GM18861 (cell line): ENCODE measurements around the gene NUDT2.
"Not testable (repeated sequence)": the region's sequence is repeated elsewhere in the genome, so short reads cannot be mapped to it uniquely, and the experiment has no call there.

Source experiments
- ATAC-seq: cut with Tn5 transposase; IDR thresholded peaks from one replicate; pipeline ENCODE4 v1.9.1; 2021; ENCODE audit not compliant: unreplicated experiment

Gene NUDT2

DNA sequence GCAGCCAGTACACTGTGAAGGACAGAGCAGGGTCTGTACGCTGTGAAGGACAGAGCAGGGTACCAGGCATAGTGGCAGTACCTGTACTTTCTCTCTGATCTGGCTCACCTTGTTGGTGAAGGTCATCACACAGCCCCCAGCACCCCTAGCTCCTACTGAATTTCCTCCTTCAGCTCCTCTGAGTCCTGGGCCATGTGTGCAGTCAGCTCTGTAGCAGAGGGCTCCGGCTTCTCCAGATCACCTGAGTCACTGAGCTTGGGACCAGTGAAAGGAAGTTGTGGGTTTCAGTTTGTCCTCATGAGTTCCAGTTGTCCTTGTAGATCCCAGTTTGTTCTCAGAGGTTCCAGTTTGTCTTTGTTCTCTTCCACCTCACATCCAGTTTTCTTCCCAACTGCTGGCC lies 5.5 kb downstream of the NUDT2 start:
- no peak for ATAC-seq

DNA sequence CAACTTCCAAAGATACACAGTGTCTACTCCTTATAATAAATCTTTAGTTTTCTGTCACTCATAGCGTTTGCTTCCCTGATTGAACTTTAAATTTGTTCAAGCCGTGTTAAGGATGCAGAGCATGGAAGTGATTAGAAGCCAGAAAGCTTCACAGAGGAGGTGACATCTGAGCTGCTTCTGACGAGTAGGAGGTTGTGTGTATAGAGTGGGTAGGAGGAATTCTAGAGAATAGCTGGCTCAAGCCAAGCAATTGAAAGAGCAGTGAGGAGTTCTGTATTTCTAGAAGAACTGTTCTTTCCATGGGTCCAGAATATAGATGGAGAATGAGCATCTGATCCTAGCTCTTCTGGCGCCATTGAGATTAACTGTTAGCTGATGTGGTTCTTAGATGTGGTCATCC lies 6.0 kb downstream of the NUDT2 start:
- ATAC-seq, result no peak

DNA sequence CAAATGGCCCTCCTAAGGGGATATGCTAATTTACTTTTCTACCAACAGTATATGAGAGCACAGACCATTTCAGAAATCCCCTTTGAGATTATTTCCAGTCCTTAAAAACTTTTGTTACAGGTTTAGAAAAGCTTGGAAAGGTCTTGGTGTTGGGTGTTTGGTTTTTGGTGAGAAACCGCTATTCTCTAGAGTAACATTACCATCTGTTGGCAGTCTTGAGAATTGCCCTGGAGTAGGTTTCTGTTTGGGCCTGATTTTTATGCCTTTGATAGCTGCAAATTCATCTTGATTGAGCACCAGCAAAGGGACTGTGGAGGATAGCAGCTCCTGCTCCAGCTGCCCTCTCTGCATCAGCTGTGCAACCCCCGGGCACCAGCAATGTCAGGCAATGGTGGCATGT lies 8.0 kb downstream of the NUDT2 start:
- no peak for ATAC-seq

DNA sequence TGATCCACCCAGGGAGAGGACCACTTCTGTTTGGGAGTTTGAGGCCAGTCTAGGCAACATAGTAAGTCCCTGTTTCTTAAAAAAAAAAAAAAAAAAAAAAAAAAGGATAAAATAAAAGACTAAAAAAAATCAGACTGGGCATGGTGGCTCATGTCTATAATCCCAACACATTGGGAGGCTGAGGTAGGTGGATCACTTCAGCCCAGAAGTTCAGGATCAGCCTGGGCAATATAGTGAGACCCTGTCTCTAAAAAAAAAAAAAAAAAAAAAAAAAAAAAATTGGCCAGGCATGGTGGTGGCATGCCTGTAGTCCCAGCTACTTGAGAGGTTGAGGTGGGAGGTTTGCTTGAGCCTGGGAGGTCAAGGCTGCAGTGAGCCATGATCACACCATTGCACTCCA lies 8.7 kb downstream of the NUDT2 start:
- ATAC-seq, result not testable (repeated sequence)

DNA sequence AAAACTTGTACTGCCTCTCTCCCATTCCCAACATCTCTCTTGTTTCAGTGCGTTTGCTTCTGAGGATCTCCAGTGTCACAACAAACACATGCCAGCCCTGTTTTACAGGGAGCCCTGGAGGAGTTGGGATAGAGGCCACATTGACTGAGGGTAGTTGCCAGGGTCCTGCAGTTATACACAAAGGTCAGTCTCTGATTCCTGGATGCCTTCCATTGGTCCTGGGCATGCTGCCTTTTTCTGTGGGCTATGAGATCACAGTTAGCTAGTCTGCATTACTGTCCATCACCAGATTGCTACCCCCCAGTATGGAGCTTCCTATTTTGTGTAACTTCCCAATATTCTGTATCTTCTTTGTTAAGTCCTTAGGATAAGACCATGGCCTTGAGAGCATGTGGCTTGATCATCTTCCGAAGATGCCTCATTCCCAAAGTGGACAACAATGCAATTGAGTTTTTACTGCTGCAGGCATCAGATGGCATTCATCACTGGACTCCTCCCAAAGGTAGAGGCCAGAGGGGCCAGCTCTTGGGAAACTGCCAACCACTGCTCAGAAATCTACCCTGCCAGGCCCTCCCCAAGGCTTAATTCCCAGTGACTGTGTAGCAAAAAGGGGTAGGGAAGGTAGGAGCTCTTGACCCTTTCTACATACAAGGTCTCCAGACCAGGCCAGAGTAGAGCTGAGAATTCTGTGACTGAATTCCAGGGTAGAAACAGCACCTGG lies 9.5 kb downstream of the NUDT2 start:
- no peak for ATAC-seq

DNA sequence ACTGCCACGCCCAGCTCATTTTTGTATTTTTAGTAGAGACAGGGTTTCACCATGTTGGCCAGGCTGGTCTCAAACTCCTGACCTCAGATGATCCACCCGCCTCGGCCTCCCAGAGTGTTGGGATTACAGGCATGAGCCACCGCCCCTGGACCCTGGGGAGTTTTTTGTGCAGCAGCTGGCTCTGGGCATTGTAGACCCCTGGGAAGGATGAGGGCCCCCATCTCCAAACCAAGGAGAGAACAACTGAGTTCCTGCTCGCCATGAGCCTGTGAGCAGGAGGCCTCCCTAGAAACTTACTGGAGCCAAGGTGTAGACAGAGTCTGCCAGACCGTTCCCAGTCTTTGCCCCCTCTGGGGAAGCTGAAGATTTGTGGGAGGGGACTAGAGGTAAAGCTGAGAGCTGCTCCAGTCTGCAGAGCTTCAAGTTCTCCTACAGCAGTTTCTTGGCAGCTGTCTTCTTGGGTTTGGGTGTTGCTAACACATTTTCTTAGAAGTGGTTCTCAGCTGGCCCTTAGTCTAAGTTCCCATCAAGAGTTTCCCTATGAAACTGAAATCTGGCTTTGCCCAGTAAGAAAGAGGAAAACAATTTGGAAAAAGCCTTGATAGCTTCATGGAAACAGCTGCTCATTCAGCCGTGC lies 12.4 kb downstream of the NUDT2 start:
- ATAC-seq, result no peak

DNA sequence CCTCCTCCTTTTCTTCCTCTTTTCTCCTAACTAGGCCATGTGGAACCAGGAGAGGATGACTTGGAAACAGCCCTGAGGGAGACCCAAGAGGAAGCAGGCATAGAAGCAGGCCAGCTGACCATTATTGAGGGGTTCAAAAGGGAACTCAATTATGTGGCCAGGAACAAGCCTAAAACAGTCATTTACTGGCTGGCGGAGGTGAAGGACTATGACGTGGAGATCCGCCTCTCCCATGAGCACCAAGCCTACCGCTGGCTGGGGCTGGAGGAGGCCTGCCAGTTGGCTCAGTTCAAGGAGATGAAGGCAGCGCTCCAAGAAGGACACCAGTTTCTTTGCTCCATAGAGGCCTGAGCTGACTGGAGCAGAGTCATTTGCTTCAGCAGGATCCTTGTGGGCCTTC lies 13.7 kb downstream of the NUDT2 start:
- no peak for ATAC-seq

DNA sequence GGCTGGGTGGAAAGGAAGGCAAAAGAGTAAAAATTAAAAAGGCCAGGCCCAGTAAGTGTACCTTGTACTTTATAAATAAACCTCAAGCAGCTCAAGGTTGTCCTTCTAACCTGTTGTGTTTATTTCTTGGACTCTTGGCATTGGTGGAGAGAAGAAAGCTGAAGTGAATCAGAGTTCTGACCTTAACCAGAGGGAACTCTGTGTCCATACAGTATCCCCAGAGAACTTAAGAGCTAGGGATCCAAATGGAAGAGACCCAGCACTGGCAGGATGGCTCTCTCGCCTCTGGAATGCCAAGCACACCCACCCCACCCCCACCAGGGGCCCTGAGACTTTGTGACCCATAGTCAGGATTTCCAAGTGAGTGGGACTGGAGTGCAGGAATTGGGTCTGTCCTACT lies 14.2 kb downstream of the NUDT2 start:
- ATAC-seq, result no peak

DNA sequence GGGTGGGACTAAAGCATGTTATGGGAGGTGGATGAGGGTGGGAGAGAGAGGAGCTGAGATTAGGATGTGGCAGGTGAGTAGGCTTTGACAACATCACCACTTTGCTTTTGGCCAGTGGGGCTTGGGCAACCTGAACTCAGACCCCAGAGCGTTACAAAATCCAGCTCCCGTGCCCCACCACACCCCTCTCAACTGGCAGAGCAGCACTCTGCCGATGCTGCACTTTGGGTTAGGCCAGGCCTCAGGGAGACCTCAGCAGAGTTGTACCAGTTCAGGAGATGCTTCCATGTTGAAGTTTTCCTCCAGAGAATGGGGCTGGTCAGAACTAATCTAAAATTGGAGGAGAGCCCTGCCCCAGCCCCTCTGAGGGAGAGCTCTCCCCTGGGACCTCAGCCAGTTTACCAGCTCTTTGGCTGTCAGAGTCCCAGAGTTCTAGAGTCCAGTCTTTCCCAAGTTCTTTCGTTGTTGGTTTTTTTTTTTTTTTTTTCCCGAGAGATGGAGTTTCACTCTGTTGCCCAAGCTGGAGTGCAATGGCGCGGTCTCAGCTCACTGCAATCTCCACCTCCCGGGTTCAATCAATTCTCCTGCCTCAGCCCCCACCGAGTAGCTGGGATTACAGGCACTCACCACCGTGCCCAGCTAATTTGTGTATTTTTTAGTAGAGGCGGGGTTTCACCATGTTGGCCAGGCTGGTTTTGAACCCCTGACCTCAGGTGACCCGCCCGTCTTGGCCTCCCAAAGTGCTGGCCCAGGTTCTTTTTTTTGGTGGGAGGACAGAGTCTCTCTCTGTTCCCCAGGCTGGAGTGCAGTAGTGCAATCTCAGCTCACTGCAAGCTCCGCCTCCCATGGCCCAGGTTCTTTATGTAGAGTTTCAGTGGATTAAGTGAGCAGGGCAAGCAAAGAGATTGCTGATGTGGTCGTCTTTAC lies 17.8 kb downstream of the NUDT2 start:
- no peak for ATAC-seq

DNA sequence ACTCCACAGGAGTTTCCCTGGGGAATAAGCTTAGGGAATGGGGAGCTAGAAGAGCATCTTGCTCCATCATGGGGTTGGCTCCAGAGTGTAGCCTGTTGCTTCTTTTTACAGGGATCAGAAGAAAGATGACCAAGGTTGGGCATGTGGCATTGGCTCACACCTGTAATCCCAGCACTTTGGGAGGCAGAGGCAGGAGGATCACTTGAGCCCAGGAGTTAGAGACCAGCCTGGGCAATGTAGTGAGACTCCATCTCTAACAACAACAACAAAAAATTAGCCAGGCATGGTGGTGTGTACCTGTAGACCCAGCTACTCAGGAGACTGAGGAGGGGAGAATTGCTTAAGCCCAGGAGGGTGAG lies 18.4 kb downstream of the NUDT2 start:
- ATAC-seq, result no peak

DNA sequence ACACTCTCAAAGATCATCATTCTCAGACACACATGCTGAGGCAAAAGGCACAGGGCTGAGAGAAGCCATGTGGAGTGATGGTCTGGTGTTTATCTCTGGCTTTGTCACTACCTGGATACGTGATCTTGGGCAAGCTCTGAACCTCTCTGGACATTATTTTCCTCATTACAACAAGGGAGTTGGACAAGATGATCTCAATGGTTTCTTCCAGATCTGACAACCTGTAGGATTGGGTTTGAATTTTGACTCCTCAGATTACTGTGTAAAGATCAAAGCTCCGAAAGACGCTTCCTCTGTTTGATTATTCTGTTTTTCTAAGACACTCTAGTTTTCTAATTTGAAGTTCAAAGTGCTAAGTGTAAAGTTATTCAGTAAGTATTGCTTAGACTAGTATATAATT lies 20.0 kb downstream of the NUDT2 start:
- ATAC-seq, result no peak

DNA sequence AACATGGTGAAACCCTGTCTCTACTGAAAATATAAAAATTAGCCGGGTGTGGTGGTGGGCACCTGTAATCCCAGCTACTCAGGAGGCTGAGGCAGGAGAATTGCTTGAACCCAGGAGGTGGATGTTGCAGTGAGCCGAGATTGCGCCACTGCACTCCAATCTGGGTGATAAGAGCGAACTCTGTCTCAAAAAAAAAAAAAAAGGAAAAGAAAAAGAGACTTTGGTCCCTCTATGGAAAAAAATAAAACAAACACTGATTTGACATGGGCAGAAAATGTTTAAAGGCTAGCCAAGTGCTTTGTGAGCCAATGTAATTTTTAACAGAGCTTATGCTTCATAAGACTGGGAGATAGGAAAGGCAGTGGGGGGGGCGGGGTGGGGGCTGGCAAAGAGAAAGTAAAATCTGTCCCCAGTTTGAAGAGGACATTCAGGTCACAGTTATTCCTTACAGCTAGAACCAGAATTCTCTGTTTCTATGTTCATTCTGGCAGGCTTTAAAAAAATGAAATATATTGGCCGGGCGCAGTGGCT lies 22.8 kb downstream of the NUDT2 start:
- not testable (repeated sequence) for ATAC-seq

DNA sequence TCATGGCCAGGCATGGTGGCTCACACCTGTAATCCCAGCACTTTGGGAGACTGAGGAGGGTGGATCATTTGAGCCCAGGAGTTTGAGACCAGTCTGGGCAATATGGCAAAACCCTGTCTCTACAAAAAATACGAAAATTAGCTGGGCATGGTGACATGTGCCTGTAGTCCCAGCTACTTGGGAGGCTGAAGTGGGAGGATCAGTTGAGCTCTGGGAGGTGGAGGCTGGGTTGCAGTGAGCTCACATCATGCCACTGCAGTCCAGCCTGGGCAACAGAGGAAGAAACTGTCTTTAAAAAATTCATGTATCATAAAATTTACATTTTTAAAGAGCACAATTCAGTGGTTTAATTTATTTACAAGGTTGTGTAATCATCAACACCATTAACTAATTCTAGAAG lies 23.6 kb downstream of the NUDT2 start:
- not testable (repeated sequence) for ATAC-seq

DNA sequence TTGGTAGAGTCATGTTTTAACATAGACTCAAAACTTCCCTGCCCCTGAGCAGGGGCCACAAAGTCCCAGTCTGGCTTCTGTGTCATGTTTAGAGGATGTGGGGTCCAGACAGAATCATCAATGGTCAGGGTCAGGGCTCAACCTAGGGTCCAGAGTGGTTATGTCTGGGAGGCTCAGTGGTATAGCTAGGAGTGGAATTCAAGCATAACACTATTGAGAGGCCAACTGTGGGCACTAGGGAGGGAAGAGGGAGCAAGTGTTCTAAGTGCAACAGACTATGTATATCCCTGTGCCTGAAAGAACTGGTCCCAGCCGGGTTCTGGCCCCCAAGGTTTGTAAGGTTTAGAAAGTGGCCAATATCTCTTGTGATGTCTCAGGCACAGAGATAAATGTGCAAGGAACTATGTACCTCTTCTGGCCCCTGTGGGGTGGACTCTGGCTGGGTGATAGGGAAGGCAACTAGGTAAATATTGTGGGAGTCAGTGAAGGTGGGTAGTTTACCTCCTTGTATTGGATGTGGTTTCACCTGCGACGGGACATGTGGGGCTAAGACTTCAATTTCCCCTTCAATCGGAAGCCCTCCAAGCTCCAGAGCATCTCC lies 33.3 kb downstream of the NUDT2 start:
- ATAC-seq, result no peak

DNA sequence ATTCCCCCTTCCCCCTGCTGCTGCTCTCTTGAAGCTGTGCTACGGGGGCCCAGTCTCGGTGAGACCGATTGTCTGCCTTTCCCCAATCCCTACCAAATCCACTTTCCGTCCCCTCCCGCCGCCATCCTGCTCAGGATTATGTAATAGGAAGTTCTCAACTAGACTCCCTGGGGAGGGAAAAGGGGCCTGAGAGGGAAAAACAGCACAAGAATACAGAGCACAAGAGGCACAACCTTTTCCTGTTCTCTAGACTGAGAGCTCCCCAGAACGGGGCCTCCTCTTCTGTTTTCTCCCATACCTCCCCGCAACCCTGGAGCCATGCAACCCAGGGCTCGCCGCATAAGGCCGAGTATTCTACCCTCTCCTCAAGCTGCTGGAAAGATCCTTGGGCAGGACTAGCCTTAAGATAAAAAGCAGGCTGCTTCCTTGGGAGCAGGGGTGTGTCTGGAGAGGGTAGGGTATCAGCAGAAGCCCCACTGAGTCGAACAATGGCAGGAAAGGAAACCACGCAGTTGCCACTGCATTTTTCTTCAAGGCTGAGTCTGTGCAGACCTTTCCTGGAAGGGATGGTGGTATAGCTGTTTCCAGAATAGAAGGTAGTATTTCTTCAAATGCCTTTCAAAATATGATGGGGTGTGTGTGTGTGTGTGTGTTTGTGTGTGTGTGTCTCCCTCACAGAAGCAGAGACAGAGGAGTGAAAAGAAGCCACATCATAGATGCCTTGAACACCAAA lies 34.4 kb downstream of the NUDT2 start:
- no peak for ATAC-seq

DNA sequence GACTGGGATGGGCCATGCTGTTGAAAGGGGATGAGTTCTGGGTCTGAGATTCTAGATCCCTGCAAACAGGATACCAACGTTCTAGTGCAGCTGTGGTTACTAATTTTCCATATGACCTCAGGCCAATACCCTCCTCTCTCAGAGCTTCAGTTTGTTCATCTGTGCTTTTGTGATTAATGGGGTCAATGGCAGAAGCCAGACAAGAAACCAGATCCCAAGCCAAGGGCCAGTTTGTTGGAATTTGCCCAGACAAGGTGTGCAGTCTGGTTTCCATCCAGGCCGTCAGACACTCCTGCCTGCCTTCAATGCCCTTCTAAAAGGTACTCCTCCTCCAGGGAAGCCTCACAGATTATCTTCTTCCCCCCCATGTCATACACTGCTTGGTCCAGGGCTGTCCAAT lies 35.9 kb downstream of the NUDT2 start:
- ATAC-seq, result no peak

DNA sequence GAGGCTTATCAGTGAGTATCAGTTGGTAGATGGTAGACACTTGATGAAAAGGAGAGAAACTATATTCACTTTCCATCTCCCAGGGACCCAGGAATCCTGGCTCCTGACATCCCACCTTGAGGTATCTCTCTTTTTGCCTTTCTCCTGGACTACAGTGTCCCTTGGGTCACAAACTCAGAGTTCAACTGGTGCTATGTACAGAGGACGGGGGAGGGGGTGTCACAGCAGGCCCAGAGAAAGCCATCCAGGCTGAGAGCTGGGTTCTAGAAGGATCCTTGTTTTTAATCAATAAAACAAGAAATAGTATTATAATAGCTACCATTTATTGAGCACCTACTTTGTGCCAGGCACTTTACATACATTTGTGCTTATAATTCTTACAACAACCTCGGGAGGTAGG lies 37.0 kb downstream of the NUDT2 start:
- ATAC-seq, result no peak

DNA sequence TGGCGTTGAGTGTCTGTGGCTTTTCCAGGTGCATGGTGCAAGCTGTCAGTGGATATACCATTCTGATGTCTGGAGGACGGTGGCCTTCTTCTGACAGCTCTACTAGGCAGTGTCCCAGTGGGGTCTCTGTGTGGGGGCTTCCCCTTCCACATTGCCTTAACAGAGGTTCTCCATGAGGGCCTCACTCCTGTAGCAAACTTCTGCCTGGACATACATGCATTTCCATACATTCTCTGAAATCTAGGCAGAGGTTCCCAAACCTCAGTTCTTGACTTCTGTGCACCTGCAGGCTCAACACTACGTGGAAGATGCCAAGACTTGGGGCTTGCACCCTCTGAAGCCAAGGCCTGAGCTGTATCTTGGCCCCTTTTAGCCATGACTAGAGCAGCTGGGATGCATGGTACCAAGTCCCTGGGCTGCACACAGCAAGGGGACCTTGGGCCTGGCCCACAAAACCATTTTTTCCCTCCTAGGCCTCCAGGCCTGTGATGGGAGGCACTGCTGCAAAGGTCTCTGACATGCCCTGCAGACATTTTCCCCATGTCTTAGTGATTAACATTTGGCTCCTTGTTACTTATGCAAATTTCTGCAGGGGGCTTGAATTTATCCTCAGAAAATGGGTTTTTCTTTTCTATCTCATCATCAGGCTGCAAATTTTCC lies 38.5 kb downstream of the NUDT2 start:
- ATAC-seq, result not testable (repeated sequence)

DNA sequence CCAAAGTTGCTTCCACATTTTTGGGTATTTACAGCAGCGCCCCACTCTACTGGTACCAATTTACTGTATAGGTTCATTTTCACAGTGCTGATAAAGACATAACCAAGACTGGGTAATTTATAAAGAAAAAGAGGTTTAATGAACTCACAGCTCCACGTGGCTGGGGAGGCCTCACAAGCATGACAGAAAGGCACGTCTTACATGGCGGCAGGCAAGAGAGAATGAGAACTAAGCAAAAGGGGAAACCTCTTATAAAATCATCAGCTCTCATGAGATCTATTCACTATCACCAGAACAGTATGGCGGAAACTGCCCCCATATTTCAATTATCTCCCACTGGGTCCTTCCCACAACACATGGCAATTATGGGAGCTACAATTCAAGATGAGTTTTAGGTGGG lies 39.4 kb downstream of the NUDT2 start:
- ATAC-seq, result not testable (repeated sequence)

DNA sequence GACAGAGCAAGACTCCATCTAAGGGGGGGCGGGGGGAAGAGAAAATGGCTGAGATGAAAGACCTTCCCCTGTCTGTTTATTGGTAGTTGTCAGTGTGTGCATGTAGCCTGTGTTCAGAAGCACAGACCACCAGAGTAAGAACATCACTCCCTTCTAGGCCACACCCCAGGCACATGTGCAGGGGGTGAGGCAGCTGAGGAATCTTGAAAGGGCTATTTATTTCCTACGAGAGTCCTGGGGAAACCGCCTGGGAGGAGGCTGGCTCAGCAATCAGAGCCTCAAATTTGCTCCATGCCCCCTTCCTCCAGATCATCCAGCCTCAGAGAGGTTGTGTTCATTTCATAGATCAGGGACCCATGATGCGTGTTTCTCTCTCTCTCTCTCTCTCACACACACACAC lies 40.3 kb downstream of the NUDT2 start:
- ATAC-seq, result no peak
